ENCODE data around the gene RLF. TPM values are rescaled to one million over a fixed set of nuclear protein-coding genes. Genes with fewer than 3 reads are reported as not detected.

RLF gene
- total and polyA plus RNA-seq, 2 of the 8 experiments (the other 6 are each of a cell fraction or from before 2014, with no cell fraction given), result 4.2 to 18.0 TPM

GRCh38 chr1:40265298-40265697, 104.1 kb downstream of the RLF start:
- no peak overlapping the region for H3K27ac ChIP-seq (ENCODE audit: low read depth, low read length)
- H3K79me1 ChIP-seq (ENCODE audit: low read depth, low read length), result no peaks in the 10 kb centered on the region
- no peak overlapping the region for H2BK20ac ChIP-seq (ENCODE audit: low read length)
- ChIA-PET CTCF (ENCODE audit: partially characterized antibody) (interaction anchor here (1.0 to 1.5 kb wide), 2 partner anchors 9 to 50 kb away, joined by 3 to 4 read pairs; no protein-coding TSS in a partner anchor), POLR2A (ENCODE audit: partially characterized antibody) (no interaction called here)
- FAIRE-seq (no peak), DNase-seq (ENCODE audit: low read depth in 1 of 2, low spot score in 2 of 2) (no peak)
- H3K9me3 ChIP-seq (ENCODE audit: insufficient read depth in 2 of 2, low read depth in 1 of 2, low read length in 1 of 2), result no peaks in the 10 kb centered on the region
- H3K23ac ChIP-seq (ENCODE audit: insufficient read length), result no peak overlapping the region
- peaks cover 0 to 3% of the 10 kb centered on the region in 2 experiments; a peak in 2 of 4 replicates for H3K79me2 ChIP-seq (ENCODE audit: control insufficient read depth in 1 of 2, insufficient read depth in 2 of 2, low read length in 2 of 2)
- H3K14ac ChIP-seq (ENCODE audit: insufficient read length), result no peak overlapping the region
- H3K56ac ChIP-seq (replicated peaks; ENCODE audit: insufficient read length, low read depth, low read length), result no peak overlapping the region
- H4K5ac ChIP-seq (ENCODE audit: insufficient read length, low read depth, low read length), result no peak overlapping the region
- no peak overlapping the region for H3K4ac ChIP-seq (replicated peaks; ENCODE audit: insufficient read length, low read depth, low read length)
- no peak overlapping the region for H3K4me2 ChIP-seq (ENCODE audit: insufficient read depth in 1 of 2, low read depth in 2 of 2, low read length in 2 of 2)
- no peak overlapping the region for H3K18ac ChIP-seq (ENCODE audit: extremely low read depth, low read length)
- no peak overlapping the region for H2BK5ac ChIP-seq (ENCODE audit: low read depth, low read length)
- H3K4me1 ChIP-seq (replicated peaks in 1 of 4; ENCODE audit: control insufficient read depth in 3 of 4, insufficient read depth in 4 of 4, low read length in 3 of 4), result no peaks in the 10 kb centered on the region
- H4K20me1 ChIP-seq (replicated peaks in 1 of 2; ENCODE audit: control insufficient read depth in 1 of 2, insufficient read depth in 2 of 2, low read length in 2 of 2), result peaks cover 1 to 2% of the 10 kb centered on the region in 2 experiments
- TF ChIP-seq RXRA (IDR thresholded peaks at IDR 0.05; ENCODE audit: insufficient read depth, low read depth, low read length) (no peak), RAD21 (IDR thresholded peaks at IDR 0.05 in 1 of 2, conservative IDR thresholded peaks at IDR 0.05 in 1 of 2; ENCODE audit: low read depth in 2 of 2, low read length in 2 of 2) (no peak)
- no peak overlapping the region for H2BK15ac ChIP-seq (ENCODE audit: low read length)
- peaks cover 5 to 55% (median 26%) of the 10 kb centered on the region in 4 experiments; a peak in 7 of 8 replicates for H3K36me3 ChIP-seq (ENCODE audit: control insufficient read depth in 2 of 4, insufficient read depth in 4 of 4, low read length in 3 of 4)
- no peak overlapping the region for H4K8ac ChIP-seq (ENCODE audit: extremely low read depth, insufficient read depth, low read length)
- H2AFZ ChIP-seq (ENCODE audit: low read length), result no peak overlapping the region
- no peak overlapping the region for H2AK5ac ChIP-seq (ENCODE audit: low read depth, low read length)
- H3K27me3 ChIP-seq (replicated peaks in 1 of 4; ENCODE audit: control insufficient read depth in 3 of 4, extremely low read depth in 1 of 4, insufficient read depth in 3 of 4, low read length in 3 of 4), result no peaks in the 10 kb centered on the region
- no peak overlapping the region for H4K91ac ChIP-seq (replicated peaks; ENCODE audit: insufficient read length, low read length)
- H3K9ac ChIP-seq (replicated peaks in 1 of 4; ENCODE audit: extremely low read depth in 1 of 4, low read depth in 3 of 4, low read length in 3 of 4), result no peak overlapping the region
- H2BK120ac ChIP-seq (replicated peaks; ENCODE audit: low read depth, low read length), result no peak overlapping the region
- H2BK12ac ChIP-seq (ENCODE audit: low read depth, low read length), result no peak overlapping the region
- H3K23me2 ChIP-seq (ENCODE audit: low read depth, low read length), result no peaks in the 10 kb centered on the region
- H3K4me3 ChIP-seq (ENCODE audit: extremely low read depth in 1 of 4, insufficient read depth in 2 of 4, low read depth in 3 of 4, low read length in 4 of 4), result no peak overlapping the region
